NCI-H748 (cell line): ENCODE results near the gene PALM.
A peak's percentile ranks its signal among the peaks of the same experiment; 100 is the strongest.

ENCODE experiments used
- DNase-seq: peaks from one replicate; lab custom pipeline; 2025; ENCODE audit not compliant: unreplicated experiment; lab: John Stamatoyannopoulos, UW

Gene PALM

DNA sequence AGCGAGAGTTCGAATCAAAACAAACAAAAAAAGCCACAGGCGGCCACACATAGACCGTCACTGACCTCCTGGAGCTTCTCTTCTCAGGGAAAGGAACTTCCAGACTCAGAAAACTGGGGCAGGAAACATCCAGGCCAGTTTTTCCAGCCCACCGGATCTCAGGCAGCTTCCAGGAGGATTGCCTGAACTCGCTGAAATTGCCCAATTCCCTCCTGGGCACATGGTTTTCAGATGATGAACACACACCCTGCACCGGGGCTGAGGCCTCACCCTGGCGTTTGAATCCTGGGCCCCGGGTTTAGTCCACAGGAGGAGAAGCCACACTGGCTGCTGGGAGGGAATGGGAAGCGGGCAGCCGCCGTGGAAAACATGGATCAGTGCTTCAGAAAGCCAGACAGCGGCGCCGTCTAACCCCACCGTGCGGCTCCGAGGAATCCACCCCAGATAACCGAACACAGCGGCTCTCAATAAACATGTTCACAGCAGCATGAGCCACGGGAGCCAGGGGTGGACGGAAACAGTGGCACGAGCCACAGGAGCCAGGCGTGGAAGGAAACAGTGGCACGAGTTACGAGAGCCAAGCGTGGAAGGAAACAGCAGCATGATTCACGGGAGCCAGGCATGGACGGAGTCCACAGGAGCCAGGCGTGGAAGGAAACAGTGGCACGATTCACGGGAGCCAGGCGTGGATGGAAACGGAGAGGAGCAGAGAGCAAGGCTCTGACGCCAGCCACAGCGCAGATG lies 70.3 kb downstream of the PALM start:
- no peak for DNase-seq

DNA sequence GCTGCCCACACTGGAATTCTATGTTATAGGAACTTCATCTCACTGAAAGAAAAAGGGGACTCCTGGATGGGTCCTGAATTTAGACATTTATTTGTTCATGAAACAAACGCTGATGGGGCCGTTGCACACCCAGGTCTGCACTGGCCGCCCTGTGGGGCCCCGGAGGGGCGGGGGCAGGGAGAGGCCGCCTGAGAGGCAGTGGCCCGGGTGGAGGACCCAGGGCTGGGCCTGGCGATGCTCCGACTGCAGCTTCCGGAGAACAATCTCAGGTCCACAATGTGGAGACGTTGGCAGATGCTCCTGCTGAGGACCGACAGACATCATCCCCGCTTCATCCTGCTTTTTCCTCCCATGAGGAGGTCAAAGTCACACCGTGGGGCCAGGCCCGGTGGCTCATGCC lies 72.2 kb downstream of the PALM start:
- no peak for DNase-seq

DNA sequence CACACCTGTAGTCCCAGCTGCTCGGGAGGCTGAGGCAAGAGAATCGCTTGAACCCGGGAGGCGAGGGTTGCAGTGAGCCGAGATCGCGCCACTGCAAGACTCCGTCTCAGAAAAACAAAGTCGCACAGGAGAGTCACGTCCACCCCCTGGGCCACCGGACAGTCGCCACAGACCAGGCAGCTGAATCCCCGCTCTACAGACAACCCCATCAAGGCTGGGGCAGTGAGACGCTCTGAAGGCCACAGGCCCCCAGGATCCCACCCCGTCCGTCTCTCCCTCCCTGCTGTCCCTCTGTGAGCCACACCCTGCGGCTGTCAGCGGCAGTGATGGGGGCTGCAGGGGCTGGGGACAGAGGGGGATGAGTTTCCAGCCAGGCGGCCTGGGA lies 73.1 kb downstream of the PALM start:
- no peak for DNase-seq

DNA sequence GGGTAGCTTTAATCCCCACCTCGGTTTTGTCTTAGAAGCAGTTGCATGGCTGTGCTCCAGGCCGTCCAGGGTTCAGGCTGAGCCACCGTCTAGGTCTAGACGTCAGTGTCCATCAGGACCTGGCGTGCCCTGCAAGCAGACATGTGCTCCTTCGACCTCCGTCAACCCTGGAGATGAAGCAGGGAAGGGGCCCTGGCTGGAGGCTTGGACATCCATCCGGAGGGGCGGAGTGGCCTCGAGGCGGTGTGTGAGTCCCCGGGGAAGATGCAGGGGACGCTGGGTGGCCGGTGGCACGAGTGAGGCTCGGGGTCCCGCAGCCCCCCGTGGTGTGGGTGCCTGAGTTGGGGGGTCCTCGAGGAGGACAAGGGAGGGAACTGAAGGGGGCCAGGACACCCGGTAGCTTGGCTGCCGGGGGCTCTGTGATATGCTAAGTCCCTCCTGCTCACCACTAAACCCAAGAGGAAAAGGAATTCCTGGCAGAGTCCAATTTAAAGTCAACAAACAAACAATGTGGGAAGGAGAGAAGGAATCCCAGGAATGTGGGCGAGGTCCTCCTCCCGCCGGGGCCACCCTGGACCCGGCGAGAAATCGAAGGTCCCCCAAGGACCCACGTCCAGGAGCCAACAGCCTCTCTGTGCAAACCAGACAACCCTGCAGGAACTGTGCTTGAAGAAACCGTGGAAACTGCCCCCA lies 73.6 kb downstream of the PALM start:
- DNase-seq = no peak

DNA sequence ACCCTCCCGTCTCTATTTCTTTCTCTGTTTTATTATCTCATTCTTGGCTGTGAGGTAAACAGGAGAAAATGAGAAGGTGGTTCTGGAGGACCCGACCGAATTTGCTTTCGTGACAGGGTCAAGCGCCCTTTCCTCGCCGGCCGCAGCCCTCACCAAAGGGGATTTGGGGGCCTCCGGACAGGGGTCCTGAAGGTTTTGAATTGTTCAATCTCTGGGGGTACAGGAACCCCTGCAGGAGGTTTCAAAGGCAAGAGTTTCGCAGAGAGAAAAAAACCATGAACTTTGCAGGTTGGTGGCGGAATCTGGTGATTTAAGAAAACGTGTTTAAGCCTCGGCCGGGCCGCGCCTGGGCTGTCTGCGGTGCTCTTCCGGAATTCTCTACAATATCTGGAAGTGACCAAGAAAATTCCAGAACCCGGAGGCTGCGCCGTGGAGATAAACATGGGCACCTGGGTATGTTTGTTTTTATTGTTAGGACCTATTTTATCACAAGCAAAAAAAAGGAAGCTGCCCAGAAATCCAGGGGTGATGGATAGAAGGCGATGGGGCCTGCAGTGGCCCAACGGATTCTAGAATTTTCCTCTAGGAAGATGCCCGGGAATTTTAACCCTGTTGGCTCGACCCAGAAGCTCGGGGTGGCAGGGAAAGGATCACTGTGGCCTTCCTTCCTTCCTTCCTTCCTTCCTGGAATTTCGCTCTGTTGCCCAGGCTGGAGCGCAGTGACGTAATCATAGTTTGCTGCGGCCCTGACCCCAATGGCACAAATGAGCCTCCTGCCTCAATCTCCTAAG lies 74.3 kb downstream of the PALM start:
- no peak for DNase-seq

DNA sequence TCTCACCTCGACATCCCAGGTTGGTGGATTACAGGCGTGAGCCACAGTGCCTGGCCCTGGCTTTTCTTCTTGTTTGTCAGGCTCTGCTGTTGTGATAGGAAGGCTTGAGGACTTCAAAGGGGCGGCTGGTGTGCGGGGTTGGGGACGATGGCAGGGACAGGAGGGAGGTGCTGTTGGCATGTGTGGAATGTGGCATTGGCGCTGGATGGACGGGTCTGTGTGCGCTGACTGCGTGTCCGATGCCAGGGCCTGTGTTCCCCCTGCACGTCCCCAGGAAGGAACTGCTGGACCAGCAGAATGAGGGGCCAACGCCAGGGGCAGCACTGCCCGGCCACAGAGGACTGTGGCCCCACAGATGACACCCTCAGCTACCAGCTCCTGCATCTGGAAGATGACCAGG lies 75.8 kb downstream of the PALM start:
- DNase-seq = no peak

DNA sequence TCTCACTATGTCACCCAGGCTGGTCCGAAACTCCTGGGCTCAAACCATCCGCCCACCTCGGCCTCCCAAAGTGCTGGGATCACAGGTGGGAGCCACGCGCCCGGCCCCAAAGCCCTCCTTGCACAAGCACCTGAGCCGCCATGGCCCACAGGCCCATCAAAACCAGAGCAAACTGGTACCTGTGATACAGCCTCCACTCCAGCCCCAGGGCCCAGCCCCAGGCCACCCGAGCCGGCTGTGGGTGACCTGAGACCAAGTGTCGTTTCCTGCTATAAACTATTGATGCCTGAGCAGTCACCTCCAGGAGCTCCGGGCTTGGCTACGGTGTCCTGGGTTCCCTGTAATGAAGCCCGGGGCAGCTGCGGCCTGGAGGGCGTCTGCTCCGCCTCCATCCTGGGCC lies 78.8 kb downstream of the PALM start:
- DNase-seq = no peak

DNA sequence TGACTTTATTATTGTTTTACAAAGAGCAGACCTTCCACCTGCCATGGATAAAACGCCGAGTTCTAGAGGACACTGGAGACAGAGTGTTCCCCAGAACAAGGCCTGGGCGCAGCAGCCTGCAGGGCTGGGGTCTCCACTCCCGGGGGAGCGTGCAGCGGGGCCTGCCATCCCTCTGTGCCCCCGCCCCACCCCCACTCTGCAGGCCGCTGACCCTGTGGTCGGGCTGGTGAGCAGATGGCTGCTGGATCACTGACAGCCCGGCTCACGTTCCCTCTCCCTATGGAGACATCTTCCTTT lies 79.9 kb downstream of the PALM start:
- no peak for DNase-seq

DNA sequence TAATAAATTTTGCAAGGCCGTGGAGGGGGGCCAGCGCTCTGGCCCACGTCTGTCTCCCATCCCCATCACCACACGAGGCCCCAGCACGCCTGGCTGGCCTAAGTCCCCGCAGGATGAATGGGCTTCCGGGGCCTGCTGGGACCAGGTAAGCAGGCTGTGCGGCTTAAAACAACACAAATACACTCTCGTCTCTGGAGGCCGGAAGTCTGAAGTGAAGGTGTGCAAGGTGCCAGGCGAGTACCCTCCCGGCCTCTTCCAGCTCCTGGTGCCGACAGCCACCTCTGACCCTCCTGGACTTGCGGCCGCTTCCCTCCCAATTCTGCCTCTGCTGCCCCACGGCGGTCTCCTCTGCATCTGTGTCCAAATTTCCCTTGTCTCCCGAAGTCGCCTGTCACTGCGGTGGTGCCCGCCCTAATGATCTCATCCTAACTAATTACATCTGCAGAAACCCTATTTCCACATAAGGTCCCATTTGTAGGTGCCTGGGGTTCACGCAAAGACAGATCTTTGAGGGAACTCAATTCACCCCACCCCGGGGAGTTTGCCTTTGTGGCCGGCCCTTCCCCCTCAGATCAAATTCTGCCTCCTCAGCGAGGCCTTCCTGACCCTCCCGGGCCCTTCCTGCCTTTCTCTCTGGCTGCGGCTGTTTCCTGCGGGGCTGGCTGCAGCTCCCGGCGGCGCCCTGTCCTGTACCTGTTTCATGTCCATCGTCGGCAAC lies 80.4 kb downstream of the PALM start:
- no peak for DNase-seq

DNA sequence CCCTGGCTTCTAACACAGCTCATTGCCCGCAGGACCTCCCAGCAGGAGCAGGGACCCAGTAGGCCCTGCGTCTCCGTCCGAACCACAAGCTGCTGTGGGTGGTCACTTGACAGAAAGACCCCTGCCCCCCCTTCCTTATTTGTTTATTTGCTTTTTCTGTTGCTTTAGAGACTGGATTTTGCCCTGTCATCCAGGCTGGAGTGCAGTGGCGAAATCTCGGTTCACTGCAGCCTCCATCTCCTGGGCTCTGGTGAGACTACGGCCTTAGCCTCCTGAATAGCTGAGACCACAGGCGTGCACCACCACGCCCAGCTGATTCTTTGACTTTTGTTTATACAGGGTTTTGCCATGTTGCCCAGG lies 80.9 kb downstream of the PALM start:
- DNase-seq = no peak

DNA sequence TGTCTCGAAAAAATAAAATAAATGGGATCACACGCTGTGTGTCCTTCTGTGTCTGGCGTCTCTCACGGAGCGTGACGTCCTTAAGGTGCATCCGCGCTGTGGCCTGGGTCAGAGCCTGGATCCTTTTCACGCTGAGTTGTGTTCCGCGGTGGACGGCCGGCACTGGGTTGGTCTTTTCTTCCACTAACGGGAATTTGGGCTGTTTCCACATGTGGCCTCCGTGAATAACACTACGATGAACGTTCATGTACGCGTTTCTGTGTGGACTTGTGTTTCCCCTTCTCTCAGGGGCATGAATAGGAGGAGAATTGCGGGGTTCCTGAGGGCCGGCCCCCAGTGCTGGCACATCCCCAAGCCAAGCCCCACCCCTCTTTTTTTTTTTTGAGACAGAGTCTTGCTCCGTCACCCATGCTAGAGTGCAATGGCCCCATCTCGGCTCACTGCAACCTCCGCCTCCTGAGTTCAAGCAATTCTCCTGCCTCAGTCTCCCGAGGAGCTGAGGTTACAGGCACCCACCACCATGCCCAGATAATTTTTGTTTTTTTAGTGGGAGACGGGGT lies 82.4 kb downstream of the PALM start:
- DNase-seq = no peak

DNA sequence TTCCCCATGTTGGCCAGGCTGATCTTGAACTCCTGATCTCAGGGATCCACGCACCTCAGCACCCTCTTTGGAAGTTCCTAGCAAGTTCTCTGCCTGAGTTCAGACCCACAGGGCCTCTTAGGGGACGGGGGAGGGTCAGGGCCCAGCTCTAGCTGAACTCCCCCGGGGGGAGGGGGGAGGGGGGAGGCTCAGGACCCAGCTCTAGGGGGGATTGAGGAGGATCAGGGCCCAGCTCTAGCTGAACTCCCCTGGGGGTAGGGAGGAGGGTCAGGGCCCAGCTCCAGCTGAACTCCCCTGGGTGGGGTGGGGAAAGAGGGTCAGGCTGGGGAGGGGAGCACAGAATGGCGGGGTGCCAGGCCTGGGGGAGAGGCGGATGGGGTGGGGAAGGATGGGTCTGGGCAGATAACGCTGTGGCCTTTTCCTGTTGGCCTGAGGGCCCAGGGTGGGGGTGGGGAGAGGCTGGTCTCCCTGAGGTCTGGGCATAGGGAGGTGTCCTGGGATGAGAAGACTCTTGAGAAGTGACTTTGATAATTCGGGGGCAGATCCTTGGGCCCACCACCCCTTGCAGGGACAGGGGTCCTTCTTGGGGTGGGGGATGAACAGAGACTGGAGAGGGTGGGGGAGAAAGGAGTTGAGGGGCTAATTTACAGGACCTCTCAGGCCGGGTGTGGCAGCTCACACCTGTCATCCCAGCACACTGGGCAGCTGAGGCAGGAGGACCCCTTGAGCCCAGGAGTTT lies 83.0 kb downstream of the PALM start:
- DNase-seq = no peak

DNA sequence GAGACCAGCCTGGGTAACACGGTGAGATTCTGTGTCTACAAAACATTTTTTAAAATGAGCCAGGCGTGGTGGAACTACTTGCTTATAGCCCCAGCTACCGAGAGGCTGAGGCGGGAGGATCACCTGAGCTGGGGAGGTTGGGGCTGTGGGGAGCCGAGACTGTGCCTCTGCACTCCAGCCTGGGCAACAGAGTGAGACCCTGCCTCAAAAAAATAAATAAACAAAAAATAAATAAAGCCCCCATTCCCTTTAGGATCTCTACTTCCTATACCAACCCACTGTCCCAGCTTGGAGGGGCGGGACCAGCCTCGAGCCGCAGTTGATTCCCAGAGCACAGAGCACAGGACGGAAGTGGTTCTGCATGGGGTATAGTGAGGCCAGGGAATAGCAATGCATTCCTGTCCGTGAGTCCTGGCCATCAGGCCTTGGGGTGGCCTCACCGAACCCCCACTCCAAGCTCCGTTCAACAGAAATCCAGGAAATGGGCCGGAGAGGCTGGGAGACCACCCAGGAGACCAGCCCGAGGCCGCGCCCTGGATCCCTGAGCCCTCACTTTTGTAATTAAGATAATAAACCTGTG lies 83.7 kb downstream of the PALM start:
- DNase-seq = no peak

DNA sequence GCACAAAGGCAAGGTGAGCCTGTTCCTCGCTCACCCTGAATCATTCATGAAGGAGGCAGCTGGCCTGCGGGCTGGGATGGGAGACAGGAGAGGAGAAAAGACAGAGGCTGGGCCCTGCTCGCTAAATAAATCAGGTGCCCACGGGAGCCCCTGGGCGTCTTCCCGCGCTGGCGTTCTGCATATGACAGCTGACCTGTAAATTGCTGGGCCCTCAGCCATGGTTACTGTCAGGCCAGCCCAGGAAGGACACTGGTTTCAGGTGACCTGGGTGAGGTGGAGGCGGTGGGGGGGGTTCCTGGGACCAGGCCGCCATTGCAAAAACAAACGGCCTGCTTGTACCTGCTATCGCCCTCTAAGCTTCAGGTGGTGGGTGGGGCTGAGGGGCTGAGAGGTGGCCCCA lies 85.1 kb downstream of the PALM start:
- DNase-seq = no peak

DNA sequence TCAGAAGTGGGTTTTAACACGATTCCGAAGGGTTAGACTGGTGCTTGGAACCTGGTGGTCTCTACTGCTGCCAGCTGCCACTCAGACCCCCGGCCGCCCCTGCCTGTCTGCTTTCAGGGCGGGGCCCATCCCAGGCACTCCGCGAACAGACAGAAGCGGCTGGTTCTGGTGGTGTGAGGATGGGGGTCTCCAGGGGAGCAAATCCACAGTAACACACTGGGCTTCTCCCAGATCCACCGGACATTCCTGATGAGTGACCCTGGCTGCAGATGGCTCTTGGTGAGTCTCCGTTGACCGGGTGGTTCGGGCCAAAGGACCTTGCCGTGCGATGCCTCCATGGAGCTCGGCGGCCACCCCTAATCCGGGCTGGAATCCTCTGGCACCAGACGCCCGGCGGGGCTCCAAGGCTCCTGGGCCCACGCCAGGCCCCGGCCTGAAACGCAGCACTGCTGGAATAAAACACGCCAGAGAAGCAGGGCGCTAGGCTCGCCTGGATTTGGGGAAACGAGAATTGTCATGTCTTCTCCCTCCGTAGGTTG lies 86.4 kb downstream of the PALM start:
- DNase-seq = no peak

DNA sequence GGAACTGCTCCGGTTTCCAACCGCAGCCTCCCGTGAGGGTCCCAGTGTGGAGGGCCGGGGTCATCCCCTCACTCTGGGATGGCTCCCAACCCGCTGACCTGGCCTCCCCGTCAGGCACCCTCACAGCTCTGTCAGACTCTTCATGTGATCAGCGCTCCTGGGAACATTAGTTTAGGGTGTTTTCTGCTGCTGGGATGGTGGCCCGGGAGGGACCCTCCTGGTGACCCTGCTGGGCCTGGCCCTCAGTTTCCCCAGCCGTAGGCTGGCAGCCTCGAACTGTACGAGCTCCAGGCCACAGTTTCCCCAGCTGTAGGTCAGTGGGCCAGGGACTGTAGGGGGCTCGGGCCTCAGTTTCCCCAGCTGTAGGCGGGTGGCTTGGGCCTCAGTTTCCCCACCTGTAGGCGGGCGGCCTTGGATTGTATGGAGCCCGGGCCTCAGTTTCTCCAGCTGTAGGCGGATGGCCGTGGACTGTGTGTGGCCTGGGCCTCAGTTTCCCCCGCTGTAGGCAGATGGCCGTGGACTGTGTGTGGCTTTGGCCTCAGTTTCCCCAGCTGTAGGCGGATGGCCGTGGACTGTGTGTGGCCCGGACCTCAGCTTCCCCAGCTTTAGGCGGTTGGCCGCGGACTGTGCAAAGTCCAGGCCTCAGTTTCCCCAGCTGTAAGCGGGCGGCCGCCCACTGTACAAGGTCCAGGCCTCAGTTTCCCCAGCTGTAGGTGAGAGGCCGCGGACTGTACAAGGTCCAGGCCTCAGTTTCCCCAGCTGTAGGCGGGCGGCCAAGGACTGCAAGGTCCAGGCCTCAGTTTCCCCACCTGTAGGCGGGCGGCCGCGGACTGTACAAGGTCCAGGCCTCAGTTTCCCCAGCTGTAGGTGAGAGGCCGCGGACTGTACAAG lies 87.2 kb downstream of the PALM start:
- DNase-seq = no peak

DNA sequence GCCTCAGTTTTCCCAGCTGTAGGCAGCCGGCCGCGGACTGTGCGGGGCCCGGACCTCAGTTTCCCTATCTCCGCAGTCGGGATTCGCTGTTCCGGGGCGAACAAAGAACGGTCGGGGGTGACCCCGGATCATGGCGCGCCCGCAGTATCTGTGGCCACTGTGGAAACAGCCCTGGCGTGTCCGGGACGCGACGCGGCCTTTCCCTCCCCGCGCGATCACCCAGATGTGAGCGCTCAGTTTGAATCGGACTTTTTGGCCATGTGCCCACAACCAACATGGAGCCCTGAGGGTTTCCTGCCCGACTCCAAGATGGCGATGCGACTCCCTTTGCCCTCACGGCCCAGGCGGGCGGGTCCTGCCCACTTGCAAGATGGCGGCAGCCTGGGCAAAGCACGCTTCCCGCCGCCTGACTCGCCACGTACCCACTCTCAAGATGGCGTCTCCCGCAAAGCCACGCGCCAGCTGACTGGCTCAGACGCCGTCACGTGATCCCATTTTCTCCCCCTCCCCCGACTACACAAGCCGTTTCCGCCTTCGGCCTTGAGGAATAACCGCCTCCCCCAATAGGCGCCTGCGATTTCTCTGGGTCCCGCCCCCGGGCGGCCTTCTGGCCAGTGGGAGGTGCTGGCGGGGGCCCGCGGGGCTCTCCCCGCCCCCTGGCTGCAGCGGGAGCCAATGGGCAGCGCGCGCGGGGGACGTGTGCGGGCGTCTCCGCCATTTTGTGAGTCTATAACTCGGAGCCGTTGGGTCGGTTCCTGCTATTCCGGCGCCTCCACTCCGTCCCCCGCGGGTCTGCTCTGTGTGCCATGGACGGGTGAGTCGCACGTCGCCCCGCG lies 88.2 kb downstream of the PALM start, which contains the start of gene PTBP1:
Gene PTBP1, plus strand, starts transcription at position 761 of the 836 bp plus-strand sequence. Its CDS starts 46 bp downstream, at position 807.
- DNase-seq = peak; percentile 100
